ENCODE measurements around the gene RERE.

The RERE gene

DNA sequence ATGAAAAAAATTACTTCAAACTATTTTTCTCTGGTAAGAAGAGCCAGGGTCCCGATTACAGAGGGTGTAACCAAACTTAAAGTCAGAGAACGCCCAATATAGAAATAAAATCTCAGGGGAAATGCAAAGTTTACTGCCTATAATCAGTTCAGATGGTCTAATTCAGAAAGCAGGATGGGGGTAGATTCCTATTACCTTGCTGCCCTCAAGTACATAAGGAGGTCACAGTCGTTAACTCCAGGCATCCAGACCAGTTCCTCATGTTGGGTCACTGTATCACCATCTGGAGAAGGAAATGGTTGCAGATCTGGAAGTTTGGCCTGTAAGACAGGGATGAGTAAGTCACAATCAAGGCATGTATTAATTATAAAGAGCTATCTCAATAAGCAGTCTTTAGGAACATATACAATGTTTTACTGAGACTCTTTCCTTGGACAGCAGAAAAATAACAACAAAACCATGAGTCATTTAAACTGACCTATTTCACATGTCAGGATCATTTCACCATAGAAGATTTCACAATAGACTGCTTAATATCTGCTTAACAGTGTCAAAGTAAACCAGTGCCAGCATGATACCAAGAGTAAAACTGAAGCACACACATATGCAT is 320.1 kb downstream of the RERE start:
- peak in 1 of 2 experiments; percentile 10 for DNase-seq

DNA sequence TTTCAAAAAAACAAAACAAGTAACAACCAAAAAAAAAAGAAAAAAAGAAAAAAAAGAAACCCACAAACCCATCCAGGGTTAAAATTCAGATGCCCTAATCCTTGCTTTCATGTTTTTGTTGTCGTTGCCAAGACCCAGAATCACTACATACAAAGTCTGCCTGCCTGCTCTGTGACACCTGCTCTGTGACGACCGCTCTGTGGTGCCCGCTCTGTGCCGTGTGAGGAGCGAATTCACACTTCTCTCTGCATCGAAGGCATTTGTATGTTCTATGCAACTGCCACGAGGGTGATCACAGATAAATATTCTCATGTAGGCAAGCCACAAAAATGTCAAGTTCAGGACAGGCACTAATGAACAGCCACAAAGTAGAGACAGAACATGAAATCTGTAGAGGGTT is 321.0 kb downstream of the RERE start:
- DNase-seq, result no peak

DNA sequence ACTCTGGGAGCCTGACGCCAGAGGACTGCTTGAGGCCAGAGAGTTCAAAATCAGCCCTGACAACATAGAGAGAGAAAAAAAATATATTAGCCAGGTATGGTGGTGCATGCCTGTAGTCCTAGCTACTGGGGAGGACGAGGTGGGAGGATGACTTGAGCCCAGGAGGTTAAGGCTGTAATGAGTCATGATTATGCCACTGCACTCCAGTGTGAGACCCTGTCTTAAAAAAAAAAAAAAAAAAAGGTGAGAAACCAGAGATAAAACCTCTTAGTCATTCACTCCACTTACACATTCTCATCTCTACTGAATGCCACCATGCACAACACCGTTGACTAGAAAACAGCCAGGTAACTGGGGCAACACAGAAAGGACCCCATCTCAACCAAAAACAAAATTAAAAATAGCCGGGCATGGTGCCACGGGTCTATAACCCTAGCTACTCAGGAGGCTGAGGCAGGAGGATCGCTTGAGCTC is 321.5 kb downstream of the RERE start:
- no peak for DNase-seq

DNA sequence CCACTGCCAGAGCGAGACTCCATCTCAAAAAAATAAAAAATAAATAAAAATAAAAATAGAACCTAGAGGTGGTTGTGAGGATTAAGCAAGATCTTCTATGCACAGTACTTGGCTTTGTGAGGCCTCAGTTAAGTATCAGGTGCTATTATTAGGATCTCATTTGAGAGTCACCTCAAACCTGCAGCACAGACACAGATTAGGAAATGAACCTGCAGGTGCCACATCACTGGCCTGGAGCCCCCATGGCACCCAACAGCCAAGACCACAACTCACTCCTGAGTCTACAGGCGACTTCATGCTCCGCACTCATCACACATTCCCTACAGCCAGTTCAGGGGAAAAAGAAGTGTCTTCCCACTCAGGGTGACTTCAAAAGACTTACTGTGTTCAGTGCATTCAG is 322.8 kb downstream of the RERE start:
- no peak for DNase-seq

DNA sequence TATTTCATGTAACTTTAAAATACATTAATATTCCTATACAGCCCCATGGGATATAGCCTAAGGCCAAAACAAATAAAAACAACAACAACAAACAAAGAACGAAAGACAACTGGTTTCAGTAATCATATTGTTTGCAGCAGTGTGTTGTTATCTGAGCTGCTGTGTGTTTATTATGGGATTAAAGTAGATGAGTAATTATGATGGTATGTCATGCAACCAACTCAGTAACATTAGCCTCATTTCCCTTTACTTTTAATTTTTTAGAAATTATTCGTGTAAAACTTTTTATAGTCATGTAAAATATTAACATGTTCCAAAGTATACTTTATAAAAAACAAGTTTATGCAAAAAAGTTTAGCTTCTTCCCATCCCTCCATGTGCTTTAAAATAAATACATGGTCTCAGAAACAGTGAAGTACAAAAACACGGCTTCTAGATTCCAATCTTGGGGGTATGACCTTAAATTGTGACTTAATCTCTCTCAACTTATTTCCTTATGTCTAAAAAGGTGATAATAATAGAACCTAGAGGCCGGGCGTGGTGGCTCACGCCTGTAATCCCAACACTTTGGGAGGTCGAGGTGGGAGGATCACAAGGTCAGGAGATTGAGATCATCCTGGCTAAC is 323.4 kb downstream of the RERE start:
- no peak for DNase-seq

DNA sequence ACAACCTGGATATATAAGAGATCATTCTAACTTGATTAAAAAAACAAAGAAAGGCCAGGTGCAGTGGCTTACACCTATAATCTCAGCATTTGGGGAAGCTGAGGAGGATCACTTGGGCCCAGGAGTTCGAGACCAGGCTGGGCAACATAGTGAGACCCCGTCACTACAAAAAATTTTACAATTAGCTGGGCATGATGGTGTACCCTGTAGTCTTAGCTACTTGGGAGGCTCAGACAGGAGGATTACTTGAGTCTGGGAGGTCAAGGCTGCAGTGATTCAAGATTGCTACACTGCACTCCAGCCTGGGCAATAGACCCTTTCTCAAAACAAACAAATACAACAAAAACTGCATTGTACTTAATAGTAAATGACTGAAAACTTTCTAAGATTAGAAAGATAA is 330.2 kb downstream of the RERE start:
- no peak for DNase-seq

DNA sequence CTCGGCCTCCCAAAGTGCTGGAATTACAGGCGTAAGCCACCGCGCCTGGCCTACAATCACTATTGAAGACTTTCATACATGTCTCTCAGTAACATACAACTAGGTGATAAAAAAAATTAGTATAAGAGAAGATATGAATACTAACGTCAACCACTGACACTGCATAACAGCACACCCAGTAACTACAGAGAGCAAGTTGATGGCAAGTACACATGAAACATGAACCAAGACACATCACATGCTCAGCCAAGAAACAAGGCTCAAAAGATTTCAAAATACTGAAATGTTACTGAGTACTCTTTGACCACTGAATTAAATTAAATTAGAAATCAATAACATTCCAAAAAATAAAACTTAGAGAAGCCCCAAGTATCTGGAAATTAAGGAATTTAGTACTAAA is 331.4 kb downstream of the RERE start:
- DNase-seq, result no peak

DNA sequence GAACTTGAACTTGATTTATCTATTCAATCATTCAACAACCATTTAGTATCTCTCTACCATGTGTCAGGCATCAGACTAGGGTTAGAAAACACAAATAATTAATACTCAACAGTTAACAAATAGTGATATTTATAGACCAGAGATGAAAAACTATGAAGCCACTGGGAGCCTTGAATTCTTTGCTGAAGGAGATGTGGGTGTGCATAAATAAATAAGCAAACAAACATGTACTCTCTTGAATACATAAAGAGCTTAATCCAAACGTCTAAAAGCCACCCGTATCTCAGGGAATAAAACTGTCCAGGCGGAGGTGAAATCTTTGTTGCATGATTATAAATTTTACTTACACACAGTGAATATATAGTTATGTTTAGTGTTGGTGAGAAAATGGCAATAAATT is 333.9 kb downstream of the RERE start:
- no peak for DNase-seq

DNA sequence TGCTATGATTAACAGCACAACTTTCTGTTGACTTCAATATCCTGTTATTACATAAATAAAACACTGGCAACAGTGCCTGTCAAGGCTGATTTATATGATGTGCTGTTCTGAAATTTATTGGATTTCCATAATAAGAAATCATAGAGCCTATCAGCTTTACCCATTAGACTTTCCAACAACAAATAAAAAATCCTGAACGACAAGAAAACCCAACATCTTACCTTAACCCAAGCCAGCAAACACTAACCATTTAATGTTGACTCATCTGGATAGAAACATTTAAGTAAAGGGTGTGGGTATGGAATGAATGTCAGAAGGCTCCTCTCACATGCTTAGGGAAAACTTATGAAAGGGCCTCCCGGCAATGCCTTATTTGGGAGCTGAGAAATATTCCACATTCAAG is 334.5 kb downstream of the RERE start:
- DNase-seq, result no peak

DNA sequence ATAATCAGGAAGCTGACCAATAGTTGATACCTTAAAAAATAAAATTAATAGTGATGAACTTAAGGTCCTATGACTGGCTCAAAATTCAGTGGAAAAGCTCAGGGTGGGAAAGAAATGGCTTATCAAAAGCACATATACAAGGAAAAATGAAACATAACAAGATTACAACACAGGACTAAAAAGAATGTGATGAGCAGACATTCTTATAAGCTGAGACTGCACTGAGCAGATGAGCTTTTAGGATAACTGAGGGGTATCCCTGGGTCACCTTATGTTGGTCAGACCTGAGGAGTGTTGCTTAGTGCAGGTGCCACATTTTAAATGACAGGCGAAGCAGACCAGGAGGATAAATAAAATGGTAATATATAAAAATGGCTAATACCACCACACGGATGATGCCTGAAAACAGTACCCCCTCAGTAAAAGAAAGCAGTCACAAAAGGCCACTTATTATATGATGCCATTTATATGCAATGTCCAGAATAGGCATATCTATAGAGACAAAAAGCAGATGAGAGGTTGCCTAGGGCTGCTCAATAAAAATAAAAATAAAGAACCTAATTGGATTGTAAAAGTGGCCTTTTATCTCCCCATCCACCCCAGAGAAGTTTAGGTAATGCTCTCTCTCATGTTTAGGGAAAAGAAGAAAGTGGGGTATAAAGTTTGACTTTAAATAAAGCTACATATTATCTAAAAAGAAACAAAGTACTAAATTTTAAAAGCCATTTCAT is 335.6 kb downstream of the RERE start:
- DNase-seq, result no peak

DNA sequence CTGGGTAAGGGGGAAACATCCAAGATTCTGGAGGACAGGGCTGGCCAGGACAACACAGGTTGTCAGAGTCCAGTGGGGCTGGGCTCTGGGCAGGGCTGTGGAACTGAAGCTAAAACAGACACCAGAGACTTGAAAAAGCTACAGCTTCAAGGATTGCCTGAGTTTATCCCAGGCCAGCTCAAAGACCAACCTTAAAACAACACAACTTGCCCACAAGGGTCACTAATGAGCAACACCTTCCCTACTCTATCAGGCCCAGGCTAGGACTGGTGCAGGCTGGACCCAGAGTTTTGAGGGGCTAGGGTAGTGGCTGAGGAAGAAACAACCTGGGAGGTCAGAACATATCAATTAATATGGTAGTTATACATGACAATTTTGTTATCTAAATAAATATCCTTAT is 338.9 kb downstream of the RERE start:
- DNase-seq, result no peak

DNA sequence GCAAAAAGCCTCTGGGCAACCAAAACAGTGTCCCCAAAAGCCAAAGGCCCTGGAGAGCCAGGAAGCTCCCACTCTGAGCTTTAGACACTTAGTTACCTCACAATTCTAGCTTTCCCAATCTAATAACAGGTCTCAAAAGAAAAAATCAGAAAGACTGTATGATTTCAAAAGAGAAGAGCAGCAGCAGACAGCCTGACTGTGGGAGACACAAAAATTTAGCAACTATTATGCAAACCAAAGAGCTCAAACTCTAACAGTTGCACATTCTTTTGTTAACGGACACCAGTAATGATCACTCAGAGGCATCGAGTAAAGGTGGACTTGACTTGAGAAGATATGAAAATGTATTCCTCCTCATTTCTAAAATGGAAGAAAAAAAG is 339.5 kb downstream of the RERE start:
- no peak for DNase-seq

DNA sequence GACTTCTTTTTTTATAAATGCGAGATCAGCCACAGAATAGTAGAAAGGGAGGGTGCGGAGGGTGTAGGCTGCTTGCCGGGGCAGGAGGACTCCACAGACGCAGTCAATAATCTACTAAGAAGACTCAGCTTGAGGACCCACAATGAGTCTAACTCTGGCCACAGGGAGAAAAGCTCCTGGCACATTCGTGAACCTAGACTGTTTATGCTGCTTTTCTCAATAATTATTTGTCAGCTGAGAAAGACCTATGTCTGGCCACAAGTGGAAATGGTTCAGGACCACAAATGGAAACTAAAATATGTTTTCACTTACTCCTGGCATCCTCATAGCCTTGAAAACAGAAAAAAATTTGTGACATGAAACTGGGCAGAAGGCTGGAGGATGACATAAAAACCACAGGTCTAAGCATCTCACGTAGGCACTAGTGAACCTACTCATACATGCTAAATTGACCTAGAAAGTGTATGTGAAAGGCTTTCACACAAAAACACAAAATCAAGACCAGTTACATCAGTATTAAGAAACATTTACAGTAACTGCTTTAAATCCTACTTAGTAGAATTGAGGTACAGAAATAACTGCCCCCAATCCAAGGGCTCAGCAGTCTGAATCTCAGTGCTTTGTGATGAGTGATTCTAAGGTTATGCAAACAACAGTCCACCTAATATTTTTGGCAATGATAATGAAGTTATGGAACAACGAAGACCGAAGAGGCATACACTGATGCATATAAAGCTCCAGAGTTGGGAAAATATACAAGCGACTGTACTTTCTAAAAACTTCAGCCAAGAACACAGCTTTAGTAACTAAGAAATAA is 340.1 kb downstream of the RERE start:
- no peak for DNase-seq

DNA sequence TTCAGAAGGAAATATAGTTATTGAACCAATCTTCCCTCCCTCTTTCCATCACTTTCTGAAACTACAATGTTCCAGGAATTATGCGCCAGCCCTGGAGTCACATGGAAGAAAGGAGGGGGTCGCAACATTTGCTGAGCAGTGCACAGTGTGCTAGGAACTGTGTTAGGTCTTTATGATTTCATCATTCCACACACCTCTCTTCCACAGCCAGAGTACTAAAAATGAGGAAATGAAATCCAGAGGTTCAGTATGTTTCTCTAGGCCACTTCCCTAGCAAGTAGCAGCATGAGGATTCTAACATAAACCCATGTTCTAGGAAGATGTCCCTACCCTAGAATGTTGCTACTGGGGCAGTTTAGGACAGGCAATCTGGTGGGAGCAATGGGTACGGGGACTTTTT is 341.4 kb downstream of the RERE start:
- DNase-seq, result no peak

DNA sequence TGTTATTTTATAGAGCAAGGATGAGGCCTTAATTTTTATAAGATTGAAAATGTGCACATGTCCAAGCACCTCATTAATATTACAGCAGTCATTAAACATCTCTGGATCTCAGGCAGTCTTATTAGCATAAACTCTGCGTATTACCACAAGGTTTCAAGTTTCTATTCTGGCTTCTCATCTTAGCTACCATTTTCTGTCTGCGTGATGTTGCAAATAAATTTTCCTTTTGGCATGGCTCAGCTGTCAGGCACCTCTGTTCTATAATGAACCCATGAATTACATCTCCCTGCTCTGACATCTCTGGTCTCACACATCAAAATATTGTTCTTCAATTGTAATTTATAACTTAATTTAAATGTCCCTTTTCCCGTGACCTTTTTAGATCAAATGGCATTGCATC is 343.1 kb downstream of the RERE start:
- no peak for DNase-seq

DNA sequence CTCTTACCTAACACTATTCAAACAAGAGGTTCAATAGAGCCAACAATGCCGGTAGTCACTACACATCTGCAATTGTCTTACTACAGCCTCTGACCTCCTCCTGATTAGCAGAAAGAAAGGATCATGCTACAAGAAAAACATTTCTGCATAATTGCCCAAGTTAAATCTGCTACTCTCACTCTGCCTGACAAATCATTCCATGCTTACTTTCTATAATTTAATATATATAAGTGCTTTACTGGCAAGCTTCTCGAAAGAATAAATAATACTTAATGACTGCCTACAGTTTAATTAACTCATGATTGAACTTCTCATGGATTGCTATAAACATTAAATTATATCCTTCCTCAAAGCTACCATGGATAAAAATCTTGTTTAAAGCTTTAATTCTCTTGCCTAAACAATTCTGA is 343.5 kb downstream of the RERE start:
- no peak for DNase-seq

DNA sequence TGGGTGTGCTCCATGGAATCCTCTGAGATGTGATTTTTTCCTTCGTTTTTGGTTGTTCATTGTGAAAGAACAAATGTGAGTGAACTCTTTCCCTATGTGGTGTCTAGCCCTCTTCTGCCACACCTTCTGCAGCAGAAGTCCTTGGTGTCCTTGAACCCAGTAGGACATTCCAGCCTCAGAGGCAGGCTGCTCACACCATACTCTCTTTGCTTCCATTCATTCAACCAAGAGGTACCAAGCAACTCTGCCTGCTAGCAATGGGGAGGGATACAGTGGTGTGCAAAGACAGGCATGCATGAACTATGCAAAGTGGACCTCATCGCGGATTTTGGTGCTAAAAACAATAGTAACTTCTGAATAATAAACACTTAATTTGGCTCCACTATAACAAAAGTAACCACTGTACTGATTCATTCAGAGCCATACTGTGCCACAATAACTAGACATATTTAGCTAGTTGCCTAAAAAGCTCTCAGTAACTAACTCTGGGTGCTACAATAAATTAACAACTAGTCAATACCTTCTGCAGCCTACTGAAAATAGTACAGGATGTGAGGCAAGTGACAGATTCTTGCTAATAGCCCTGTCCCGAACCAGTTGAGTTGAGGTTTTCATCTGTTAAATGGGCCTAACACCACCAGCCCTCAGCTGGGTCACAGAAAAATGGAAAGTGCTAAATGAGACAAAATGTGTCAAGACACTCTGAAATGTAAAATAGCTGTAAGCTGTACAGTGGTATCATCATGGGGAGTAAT is 344.1 kb downstream of the RERE start:
- DNase-seq, result no peak

DNA sequence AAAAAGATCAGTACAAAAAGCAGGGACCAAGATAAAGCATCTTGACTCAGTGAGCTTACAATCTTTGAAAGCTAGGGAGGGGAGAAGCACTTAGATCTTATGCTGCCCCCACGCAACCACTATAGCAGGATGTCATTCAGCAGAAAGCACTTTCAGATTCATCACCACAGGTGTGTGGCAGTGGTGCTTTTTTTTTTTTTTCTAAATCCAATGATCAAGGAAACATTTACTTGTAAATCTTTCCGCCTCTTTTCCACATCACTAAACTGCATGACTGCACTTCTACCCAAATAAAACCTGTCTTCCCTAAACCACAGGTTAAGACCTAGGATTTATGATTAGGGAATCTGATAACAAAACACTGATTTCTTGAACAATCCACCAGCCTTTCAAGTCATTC is 344.8 kb downstream of the RERE start:
- no peak for DNase-seq

DNA sequence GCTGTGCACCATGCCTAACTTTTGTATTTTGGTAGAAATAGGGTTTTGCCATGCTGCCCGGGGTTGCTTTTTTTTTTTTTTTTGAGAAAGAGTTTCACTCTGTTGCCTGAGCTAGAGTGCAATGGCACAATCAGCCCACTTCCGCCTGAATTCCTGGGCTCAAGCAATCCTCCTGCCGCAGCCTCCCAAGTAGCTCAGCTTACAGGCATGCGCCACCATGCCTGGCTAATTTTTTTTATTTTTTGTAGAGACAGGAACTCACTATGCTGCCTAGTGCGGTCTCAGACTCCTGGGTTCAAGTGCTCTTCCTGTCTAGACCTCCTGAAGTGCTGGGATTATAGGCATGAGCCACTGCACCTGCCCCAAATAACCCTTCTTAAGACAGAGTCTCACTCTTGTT is 346.0 kb downstream of the RERE start:
- no peak for DNase-seq

DNA sequence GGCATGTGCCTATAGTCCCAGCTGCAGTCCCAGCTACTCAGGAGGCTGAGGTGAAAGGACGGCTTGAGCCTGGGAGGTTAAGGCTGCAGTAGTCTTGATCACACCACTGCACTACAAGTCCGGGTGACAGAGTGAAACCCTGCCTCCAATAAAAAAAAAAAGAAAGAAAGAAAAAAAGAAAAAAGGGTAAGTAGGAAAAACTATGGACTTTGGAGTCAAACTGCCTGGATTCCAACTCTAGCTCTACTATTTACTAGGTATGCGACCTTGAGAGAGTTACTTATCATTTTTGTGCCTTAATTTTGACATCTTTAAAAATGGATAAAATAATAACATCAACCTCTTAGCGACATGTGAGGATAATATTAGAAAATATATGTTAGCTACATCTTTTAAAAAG is 348.7 kb downstream of the RERE start:
- no peak for DNase-seq

DNA sequence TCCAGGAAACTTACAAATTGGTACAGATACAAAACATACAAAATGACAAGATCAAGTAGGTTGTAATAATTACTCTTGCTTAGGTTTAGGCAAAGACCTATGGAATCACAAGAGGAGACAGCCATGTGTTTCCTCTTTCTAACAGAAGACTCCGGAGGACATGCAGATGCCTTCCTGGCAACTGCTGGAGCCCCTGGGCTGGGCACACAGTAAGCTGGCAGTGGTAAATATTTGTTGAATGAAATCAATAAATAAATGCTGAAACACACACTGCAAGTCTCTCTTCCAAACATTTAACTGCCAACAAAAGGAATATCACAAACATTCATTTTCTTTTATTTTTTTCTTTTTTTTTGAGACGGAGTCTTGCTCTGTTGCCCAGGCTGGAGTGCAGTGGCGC is 350.1 kb downstream of the RERE start:
- no peak for DNase-seq

DNA sequence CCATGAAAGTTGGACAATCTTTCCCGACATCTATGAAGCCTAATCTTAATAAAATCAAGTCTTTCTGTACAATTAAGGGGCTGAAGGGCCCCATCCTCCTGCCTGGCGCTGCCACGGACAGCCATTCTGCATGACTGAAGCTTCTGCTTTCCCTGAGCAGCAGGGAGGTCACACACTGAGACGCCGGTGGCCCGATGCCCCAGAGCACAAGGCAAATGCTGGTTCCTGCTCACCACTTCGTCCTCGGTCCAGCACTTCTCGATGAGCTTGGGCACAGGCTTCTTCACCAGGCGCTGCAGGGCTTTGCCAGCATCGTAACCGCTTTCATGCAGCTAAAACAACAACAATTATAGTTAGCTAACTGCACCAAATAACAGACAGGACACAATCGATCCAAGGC is 351.7 kb downstream of the RERE start:
- no peak for DNase-seq

DNA sequence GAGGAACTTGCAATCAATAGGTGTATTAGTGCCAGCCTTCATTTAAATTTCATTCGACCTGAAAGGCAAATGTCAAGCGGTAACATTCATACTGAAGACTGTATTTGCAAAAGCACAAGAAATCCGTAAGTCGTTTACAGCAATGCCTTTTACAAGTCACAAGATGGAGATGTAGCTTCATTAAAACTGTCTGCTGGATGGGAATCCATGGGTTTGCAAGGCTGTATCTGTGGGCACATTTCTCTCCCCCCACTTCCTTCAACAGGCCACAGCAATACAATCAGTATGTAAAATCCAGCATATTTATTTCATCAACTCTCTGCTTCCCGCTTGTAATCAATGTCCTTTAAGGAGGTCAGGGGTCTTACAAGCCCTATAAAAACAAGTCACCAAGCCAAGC is 352.4 kb downstream of the RERE start:
- no peak for DNase-seq
